Central memory CD4-positive, alpha-beta T cell (primary cell): ENCODE measurements around the gene STAC.

Experiments
- DNase-seq: peaks from one replicate; pipeline ENCODE4 v3.0.0; 2022

STAC gene

GRCh38 chr3:36596419-36596818, 216.1 kb downstream of the STAC start:
- DNase-seq = no peak

DNA sequence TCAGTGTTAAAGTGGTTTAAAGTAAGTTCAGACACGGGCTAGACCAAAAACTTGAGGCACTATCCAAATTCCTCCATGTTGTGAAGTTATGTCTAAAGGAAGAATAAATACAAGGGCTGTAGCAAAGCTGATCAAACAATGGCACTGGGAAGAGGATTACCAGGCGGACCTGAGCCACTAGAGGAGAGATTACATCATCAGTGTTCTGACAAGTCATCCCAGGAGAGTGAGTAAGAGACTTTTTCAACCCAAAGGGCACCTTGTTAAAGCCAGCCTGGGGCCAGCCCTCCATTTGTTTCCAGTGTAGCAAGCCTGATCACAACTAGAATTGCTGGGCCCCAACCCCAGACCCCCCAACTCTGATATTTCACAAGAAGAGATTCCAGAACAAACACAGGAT, 217.1 kb downstream of the STAC start:
- no peak for DNase-seq
